Mesothelial cell of epicardium (in vitro differentiated cells): Measurements from ENCODE around the gene SPRR2A. TPM values are rescaled to one million over a fixed set of nuclear protein-coding genes. Genes with fewer than 3 reads are reported as not detected.
"Not testable (repeated sequence)": the region's sequence is repeated elsewhere in the genome, so short reads cannot be mapped to it uniquely, and the experiment has no call there.

ENCODE experiments used
- DNase-seq, 2 experiments: peaks; one replicate each; pipeline ENCODE4 v3.0.0; 2021; ENCODE audit warnings: low spot score in 2 of 2; ENCODE audit not compliant: unreplicated experiment in 2 of 2
- H3K27ac Mint-ChIP-seq: 2 replicates; pipeline ENCODE4 v1.8.0; 2021; ENCODE audit warnings: mixed read lengths
- H3K27me3 Mint-ChIP-seq: 2 replicates; pipeline ENCODE4 v1.8.0; 2021; ENCODE audit warnings: low read depth, mixed read lengths
- H3K36me3 Mint-ChIP-seq: 2 replicates; pipeline ENCODE4 v1.8.0; 2021; ENCODE audit warnings: mixed read lengths
- H3K4me1 Mint-ChIP-seq: 2 replicates; pipeline ENCODE4 v1.8.0; 2021; ENCODE audit warnings: mixed read lengths
- H3K4me3 Mint-ChIP-seq: 2 replicates; pipeline ENCODE4 v1.8.0; 2021; ENCODE audit warnings: mild to moderate bottlenecking, moderate library complexity, mixed read lengths
- H3K9me3 Mint-ChIP-seq: 2 replicates; pipeline ENCODE4 v1.8.0; 2021; ENCODE audit warnings: mixed read lengths
- CTCF ChIP-seq: fragments of 200-600 bp; sonication (generic); IDR thresholded peaks from one replicate; pipeline ENCODE4 v1.5.0; 2021; ENCODE audit warnings: antibody characterized with exemption; ENCODE audit not compliant: unreplicated experiment
- total RNA-seq: library from RNA; stranded (reverse); gene quantifications from 3 replicates; pipeline ENCODE4 v1.2.1, GENCODE V29; 2021

The SPRR2A gene
- total RNA-seq, 1 donor from 2014 or later: not detected

GRCh38 chr1:153024413-153024812 is 32.9 kb downstream of the SPRR2A start:
- TF ChIP-seq CTCF: no peak
- Mint-ChIP-seq H3K36me3 (no peaks in the 10 kb centered on the region), H3K9me3 (peaks cover 9% of the 10 kb centered on the region), H3K4me1 (peaks cover 6% of the 10 kb centered on the region), H3K27me3 (peaks cover 6% of the 10 kb centered on the region), H3K27ac (no peak overlapping the region), H3K4me3 (no peak overlapping the region)
- no peak for DNase-seq

- Mint-ChIP-seq H3K9me3 (peaks cover 4% of the 10 kb centered on the region), H3K4me1 (peaks cover 6% of the 10 kb centered on the region), H3K36me3 (no peaks in the 10 kb centered on the region), H3K4me3 (no peak overlapping the region), H3K27ac (no peak overlapping the region), H3K27me3 (peaks cover 11% of the 10 kb centered on the region)
- no peak for TF ChIP-seq CTCF
- DNase-seq: no peak
Observed at GRCh38 chr1:153023109-153023508, 34.2 kb downstream of the SPRR2A start.

GRCh38 chr1:153022340-153022739 is 35.0 kb downstream of the SPRR2A start:
- H3K4me3 Mint-ChIP-seq, H3K36me3 Mint-ChIP-seq, DNase-seq, H3K4me1 Mint-ChIP-seq, H3K9me3 Mint-ChIP-seq: not testable (repeated sequence)
- peak overlapping the region; percentile 5 for H3K27ac Mint-ChIP-seq
- peaks cover 11% of the 10 kb centered on the region for H3K27me3 Mint-ChIP-seq

- DNase-seq, H3K27ac Mint-ChIP-seq, H3K9me3 Mint-ChIP-seq, H3K4me1 Mint-ChIP-seq, H3K4me3 Mint-ChIP-seq, H3K36me3 Mint-ChIP-seq: not testable (repeated sequence)
- H3K27me3 Mint-ChIP-seq: peaks cover 11% of the 10 kb centered on the region
Observed at GRCh38 chr1:153021829-153022228, 35.5 kb downstream of the SPRR2A start.

GRCh38 chr1:153011235-153011758 is 46.0 kb downstream of the SPRR2A start:
- DNase-seq, H3K4me3 Mint-ChIP-seq, H3K9me3 Mint-ChIP-seq, H3K36me3 Mint-ChIP-seq, H3K4me1 Mint-ChIP-seq, H3K27ac Mint-ChIP-seq, H3K27me3 Mint-ChIP-seq: not testable (repeated sequence)

Other genes with a start within 250 kb of the SPRR2A start
- gene LCE1B, start 245.5 kb downstream of the SPRR2A start, total RNA-seq: not detected in 3 replicates
- gene LCE1A, start 230.0 kb downstream of the SPRR2A start, total RNA-seq: not detected in 3 replicates
- gene LCE6A, start 214.7 kb downstream of the SPRR2A start, total RNA-seq: not detected in 3 replicates
- gene LCE7A, start 197.5 kb downstream of the SPRR2A start, total RNA-seq: not detected in 3 replicates
- gene SMCP, start 179.2 kb downstream of the SPRR2A start, total RNA-seq: not detected in 3 replicates
- gene IVL, start 149.0 kb downstream of the SPRR2A start, total RNA-seq: 0.11 to 0.34 TPM (median 0.27 TPM) in 3 replicates
- not detected in 3 replicates for gene SPRR5, start 110.3 kb downstream of the SPRR2A start, total RNA-seq
- gene SPRR4, start 86.9 kb downstream of the SPRR2A start, total RNA-seq: not detected in 3 replicates
- gene SPRR1A, start 73.4 kb downstream of the SPRR2A start, total RNA-seq: not detected in 3 replicates
- not detected in 3 replicates for gene SPRR3, start 55.8 kb downstream of the SPRR2A start, total RNA-seq
- not detected in 3 replicates for gene SPRR1B, start 26.3 kb downstream of the SPRR2A start, total RNA-seq
- not detected in 3 replicates for gene SPRR2D, start 16.4 kb downstream of the SPRR2A start, total RNA-seq
- gene SPRR2B, start 14.1 kb upstream of the SPRR2A start, total RNA-seq: not detected in 3 replicates
- gene SPRR2E, start 37.0 kb upstream of the SPRR2A start, total RNA-seq: 1.2 to 1.9 TPM (median 1.9 TPM) in 3 replicates
- gene SPRR2F, start 56.0 kb upstream of the SPRR2A start, total RNA-seq: 54.4 to 65.0 TPM (median 56.6 TPM) in 3 replicates
- not detected in 3 replicates for gene SPRR2G, start 93.4 kb upstream of the SPRR2A start, total RNA-seq
- gene LELP1, start 145.9 kb upstream of the SPRR2A start, total RNA-seq: not detected in 3 replicates
- not detected in 3 replicates for gene PRR9, start 160.1 kb upstream of the SPRR2A start, total RNA-seq
- gene LORICRIN, start 202.2 kb upstream of the SPRR2A start, total RNA-seq: not detected in 3 replicates